Colon (tissue), 2 donors: Measurements from ENCODE around the gene KCNJ4.
"Not testable (repeated sequence)": the region's sequence is repeated elsewhere in the genome, so short reads cannot be mapped to it uniquely, and the experiment has no call there.

Experiments used
- FAIRE-seq: peaks from 2 replicates; lab custom pipeline; 2012; peaks lifted over from hg19 to GRCh38; lab: Jason Lieb, UNC
- donor health status: control.
- donor health status: control.

Gene KCNJ4

DNA sequence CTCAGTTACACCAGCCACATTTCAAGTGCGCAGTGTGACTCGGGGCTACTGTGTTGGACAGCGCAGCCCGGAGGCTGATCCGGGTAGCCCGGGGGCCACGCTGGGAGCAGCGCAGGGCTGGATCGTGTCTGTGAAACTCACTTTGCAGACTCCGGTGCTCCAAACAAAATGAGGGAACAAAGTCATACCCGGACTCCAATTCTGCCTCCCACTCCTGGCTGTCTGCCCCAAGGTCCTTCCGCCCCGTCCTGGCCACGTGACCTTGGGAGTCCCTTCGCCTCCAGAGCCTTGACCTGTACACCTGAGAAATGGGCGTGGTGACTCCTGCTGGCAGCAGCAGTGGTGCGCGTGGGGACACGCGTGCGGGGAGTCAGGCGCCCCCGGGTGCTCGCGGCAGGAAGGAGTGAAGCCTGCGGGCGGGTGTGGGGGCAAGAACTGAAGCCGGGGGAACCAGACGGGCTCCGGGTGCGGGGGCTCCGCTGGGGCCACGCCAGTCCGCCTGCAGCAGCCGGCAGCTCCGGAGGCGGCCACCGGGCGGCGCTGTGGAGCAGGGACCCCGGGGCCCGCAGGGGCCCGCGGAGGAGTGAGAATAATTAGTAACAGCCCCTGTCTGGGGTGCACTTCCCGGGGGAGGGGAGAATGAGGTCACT, 42.4 kb downstream of the KCNJ4 start:
- no peak for FAIRE-seq

DNA sequence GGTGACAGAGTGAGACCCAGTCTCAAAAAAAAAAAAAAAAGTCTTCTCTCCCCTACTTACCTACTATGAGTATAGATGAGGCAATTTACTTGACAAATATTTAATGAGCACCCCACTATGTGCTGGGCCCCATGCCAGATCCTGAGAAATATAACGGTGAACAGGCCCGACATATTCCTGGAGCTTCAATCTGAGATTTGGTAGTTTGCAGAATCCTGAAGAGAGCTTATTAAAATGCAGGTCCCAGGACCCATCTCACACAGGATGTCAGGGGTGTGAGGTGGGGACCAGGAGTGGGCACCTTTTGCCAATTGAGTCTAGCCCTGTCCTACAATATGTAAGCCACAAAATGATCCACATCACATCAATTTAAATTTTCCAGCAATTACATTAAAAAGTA, 44.0 kb downstream of the KCNJ4 start:
- FAIRE-seq: no peak

DNA sequence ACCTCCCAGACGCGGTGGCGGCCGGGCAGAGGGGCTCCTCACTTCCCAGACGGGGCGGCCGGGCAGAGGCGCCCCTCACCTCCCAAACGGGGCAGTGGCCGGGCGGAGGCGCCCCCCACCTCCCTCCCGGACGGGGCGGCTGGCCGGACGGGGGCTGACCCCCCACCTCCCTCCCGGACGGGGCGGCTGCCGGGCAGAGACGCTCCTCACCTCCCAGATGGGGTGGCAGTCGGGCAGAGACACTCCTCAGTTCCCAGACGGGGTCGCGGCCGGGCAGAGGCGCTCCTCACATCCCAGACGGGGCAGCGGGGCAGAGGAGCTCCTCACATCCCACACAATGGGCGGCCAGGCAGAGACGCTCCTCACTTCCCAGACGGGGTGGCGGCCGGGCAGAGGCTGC, 45.1 kb downstream of the KCNJ4 start:
- not testable (repeated sequence) for FAIRE-seq

DNA sequence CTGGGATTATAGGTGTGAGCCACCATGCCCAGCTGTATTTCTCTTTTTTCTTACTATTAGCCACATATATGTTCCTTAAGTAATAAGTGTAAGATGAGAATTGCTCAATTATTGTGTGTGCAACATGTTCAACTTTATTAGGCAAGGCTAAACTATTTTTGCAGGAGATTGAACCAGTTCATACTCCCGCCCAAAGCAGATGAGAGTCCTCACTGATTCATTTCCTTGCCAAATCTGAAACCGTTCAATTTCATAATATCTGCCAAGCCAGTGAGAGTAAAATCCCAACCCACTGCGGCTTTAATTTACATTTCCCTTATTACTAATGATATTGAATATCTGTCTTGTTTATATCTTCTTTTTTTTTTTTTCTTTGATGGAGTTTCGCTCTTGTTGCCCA, 48.4 kb downstream of the KCNJ4 start:
- FAIRE-seq: no peak

DNA sequence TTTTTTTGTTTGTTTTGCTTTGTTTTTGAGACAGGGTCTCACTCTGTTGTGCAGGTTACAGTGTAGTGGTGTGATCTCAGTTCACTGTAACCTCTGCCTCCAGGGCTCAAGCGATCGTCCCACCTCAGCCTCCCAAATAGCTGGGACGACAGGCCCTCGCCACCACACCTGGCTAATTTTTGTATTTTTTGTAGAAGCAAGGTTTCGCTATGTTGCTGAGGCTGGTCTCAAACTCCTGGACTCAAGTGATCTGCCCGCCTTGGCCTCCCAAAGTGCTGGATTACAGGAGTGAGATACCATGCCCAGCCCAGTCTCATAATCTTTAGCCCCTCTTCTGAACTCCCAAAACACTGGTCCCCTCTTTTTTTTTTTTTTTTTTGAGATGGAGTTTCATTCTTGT, 50.6 kb downstream of the KCNJ4 start:
- FAIRE-seq: no peak

DNA sequence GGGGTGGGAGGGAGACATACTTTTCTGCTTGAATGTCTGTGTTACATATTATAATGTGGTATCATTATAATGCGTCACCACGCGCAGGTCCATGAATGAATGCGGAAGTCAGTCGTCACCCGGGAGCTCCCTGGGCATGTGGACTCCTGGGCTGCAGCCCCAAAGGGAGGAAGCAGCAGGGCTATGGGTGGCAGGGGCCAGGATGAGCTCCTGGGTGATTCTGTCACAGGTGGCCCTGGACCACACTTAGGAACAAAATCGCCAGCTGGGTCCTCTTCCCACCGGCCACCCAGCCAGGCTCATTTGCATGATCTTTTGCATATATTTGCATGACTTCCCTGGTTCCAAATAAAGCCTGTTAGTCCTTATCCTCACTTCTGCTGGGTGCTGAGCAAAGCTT, 51.2 kb downstream of the KCNJ4 start:
- FAIRE-seq: no peak

DNA sequence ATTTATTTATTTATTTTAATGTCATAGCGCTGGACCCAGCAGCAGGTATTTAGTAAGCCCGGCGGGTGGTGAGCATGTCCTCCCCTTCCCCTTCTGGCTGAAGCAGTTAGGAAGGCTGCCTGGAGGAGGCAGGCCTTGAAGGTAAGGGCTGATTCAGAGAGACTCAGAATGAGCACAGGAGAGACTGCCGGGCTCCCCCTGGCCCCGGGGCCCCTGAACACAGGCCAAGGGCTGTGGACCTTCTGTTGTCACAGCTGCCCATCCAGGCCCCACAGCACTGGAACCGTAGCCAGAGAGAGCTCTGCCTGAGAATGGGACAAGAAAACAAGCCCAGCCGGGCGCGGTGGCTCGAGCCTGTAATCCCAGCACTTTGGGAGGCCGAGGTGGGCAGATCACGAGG, 52.8 kb downstream of the KCNJ4 start:
- no peak for FAIRE-seq

DNA sequence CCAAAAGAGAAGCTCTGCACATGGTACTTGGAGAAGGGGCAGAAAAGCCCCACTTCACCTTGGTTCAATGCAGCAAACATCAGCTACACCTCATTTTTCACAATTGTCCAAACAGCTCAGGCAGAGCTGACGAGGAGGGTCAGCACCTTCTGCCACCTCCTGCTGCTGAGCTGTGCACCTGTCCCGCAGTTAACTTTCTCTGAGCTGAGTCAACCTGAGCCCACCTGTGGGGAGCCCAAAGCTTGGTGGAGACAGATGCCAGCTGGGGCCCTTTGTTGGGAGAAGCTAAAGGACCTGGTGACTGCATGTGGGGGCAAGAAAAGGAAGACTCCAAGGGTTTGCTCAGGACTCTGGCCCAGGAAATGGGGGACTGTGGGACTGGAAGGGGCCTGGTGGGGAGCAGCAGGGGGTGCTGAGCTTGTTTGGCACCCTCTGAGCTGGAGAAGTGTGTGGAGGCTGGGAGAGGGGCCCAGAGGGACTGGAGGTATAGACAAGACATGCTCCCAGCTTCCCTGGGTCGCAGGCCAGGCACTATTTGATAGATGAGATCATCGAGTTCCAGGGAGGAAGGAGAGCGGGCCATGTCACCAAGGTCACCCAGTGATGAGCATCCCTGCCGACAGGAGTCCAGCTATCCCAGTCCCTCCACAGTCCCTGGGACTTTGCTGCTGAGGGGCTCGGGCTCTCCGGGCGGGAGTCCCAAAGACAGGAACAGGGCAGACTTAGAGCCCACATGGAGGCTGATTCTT, 53.5 kb downstream of the KCNJ4 start:
- no peak for FAIRE-seq

DNA sequence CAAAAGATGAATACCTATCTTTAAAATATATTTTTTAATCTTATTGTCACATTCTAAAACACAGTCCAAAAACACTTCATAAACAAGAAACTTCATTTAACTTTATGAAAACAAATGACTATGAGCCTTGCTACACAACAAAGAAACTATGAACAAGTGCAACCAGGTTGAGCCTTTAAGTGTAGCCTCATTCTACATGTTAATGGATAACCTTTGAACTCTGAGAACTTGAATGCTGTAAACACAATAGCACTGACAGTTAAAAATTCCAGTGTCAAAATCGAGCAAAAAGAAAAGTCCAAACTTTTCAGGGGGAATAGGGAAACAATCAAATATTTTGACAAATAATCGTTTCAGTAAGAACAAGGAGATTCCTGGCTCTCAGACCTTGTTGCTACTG, 54.7 kb downstream of the KCNJ4 start:
- peak; percentile 78 for FAIRE-seq

DNA sequence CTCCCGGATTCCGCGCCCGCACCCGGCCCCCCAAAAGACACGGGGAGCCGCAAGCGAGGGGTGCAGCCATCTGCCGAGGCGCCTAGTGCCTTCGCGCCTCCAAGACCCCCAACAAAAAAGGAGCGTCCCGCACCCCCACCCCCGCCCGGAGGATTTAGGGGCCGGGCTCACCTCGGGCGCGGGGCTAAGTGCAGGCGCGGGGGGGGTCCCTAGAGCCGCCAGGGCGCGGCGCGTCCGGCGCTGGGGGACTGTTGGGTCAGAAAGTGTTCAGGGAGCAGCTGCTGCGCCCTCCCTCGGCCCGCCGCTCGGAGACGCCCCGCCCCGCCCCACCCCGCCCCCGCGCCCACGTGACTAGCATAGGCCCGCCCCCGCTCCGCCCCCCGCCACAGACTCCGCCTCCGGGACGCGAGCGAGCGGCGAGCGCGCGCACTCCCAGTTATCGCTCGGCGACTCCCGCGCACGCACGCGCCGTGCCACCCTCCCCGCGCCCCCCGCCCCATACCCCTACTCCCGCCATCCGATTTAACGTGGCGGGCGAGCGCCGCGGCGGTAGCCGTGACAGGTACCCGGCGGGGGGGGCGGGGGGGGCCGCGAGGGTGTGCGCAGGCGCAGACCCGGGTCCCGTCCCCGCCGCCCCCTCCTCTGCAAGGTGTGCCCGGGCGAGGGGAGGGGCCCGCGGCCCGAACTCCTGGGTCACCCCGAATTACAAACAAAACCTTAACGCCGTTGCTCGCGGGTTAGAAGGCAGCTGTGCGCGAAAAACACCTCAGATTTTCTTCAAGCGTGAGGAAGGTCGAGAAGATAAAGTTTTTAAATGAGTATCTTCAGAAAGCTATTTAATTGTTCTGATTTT, 56.2 kb downstream of the KCNJ4 start:
- no peak for FAIRE-seq

DNA sequence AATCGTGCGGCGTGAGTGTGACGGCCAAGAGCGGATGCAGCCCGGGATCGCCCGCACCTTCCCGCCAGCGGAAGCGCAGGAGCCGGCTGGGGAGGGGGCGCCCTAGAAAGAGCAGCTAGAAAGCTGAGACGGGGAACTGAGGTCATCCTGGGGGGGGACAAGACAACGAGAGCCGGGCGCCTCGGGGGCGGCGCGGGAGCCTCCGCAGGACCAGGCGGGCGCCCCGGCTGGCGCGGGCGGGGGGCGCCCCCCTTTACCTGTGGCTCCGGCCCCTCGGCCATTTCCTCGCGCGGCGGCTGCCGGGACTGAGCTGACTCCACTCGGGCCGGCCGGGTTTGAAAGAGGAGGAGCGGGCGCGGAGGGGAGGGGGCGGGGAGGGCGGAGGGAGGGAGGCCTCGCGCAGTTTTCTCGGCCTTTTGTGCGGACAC, 56.8 kb downstream of the KCNJ4 start:
- FAIRE-seq: not testable (repeated sequence)

DNA sequence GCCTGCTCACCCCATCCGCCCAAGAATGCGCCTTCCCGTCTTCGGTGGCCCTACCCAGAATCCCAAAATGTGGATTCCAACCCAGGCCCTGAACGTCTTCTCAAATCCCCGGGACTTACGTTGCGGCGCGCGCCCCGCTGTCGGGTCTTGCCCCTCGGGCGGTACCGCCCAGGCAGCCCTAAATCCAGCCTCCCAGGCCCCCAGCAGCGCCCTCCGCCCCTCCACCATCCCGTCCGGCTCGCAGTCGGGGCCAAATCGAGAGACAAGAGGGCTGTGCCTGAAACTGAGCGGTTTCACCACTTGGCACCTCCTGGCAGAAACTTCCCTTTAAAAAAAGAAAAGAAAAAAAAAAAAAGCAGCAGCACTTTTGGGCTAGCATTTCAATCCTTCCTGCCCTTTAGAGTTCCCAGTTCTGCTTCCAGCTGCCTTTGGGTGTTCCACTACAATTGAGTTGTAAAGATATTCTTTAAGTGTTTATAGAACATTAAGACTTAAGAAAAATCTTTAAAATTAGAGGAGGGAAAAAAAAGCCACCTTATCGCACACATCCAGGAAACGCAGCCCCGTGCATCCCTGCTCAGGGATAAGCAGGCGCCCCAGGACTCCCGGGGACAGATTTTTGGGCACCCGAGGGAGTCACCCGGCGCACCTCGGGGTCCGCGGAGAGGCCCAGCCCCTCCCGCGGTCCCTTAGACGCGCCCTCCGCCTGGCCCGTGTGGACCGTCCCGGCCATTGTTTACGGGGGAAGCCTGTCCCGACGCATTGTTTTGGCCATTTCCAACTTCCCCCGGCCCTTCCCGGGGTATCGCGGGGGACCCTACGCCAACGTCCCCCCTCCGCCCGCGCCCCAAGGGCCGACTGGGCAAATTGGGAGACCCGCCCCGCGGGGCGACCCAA, 57.6 kb downstream of the KCNJ4 start:
- FAIRE-seq: no peak

DNA sequence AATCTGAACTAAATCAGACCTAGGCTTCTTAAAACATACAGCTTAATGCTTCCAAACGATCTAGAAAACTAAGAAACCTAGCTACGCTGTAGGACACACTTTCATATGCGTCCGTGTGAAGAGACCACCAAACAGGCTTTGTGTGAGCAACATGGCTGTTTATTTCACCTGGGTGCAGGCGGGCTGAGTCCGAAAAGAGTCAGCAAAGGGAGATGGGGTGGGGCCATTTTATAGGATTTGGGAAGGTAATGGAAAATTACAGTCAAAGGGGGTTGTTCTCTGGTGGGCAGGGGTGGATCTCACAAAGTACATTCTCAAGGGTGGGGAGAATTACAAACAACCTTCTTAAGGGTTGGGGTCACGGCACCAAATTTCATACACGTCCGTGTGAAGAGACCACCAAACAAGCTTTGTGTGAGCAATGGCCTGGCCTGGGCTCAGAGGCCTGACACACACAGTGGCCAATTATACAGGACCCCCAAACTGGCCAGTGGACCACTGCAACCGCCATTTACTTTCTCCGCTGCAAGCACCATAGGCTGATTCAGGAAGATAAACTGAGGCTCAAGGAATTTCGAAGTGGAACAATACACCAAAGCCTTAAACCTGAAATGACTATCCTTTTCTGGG, 58.4 kb downstream of the KCNJ4 start:
- FAIRE-seq: not testable (repeated sequence)

DNA sequence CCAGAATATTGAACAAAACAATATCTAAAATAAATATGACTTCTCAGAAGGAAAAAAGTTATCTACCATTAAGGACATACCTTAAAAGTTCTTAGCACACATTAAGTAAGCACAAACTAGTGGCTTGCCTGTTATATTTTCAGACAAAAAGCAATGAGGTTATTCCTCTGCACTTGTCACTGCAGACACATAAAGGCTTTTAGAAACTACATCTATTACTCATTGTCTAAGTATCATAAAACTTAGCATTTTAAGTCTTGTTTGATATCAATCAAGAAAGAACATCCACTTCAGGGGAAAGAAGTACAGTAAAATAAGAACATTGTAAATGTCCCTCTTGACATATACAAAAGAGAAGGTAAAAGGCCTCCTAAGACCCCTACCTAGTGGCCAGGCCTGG, 59.1 kb downstream of the KCNJ4 start:
- FAIRE-seq: not testable (repeated sequence)

DNA sequence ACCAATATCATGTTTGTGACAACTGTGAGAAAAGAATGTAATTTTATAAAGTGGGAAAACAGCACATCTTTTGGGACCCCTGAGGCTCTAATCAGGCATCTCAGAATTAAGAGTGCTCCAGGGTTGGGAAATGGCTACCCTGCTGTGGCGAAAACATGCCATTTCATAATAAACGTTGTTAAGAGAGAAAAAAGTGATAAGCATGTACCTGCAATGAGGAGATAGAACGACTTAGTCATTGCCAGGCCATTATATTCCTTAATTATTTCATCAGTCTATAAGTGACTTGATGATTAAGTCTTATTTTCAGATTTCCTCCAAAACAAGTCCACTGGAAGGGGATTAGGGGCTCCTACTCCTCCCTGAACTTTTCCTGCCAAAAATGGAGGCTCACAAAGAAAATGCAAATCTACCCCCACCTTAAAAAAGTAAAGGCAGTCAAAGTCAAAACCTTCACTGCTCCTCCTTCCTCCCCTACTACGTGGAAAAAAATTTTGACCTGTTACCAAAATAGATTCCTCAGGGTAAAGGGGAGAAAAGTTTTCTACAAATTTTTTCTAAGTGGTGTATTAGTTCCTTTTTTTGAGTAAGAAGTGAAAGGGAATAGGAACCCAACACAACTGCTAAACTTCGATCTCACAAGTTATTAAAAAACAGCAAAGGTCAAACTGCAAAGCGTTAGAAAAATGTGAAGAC, 59.9 kb downstream of the KCNJ4 start:
- FAIRE-seq: not testable (repeated sequence)

DNA sequence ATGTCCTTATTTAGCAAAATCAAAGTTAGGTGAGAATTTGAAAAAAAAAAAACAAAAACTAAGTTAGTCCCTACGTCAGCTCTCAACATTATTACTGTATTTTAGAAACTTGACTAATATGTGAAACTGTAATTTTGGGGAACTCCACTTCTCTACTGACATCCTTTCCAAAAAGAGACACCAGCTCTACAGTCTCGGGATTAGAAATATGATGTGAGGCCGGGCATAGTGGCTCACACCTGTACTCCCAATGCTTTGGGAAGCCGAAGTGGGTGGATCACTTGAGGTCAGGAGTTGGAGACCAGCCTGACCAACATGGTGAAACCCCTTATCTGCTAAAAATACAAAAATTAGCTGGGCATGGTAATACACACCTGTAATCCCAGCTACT, 65.6 kb downstream of the KCNJ4 start:
- FAIRE-seq: not testable (repeated sequence)

DNA sequence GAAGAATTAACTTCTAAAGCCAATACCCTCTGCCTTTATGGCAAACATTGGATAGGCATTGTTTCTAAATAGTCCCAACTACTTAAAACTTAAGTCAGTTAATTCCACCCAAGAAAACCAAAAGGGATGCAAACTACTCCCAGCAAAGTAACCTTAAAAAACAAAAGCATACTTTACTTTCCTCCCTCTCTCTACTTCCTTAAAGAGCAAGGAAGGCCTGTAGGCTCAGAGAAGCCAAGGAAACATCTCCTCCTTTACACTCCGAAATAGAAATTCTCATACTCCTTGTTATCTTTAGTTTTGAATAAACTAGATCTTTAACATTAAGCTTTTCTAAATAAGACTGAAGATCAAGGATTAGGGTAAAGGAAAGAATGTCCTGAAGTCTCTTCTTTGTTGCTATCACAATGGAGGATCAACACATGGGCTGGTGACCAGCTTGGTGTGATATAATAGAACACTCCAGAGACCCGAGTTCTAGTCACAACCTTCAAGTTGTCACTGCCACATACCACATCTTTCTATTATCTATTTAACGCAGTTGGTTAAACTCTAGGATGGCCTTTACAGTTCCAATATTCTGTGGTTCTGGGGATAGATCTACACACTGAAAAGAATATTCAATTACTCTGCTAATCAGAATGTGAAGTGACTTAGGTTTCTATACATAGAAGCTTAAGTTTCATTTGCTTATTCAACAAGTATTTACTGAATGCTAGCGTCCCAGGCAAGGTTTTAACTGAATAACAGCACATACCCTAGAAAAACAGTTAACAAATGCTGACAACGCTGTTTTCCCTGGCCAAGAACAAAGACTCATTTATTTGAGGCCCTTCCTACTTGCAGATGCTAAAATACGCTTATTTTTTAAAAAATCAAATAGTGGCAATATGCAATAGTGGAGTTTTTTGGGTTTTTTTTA, 66.2 kb downstream of the KCNJ4 start:
- FAIRE-seq: peak; percentile 21

DNA sequence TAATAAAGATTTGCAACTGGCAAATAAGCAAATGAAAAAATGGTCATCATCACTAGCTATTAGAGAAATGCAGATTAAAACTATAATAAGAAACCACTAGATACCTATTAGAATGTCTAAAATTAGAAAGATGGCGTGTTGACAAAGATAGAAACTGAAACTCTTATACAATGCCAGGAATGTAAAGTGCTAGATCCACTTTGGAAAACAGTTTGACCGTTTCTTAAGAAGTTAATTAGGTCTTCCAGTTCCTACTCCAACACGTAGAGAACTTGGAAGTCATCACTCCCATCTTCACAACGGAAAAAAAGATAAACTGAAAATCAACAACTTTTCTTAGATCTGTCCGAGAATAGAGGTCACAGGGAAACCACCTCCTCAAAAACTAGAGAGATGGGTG, 68.1 kb downstream of the KCNJ4 start:
- not testable (repeated sequence) for FAIRE-seq

DNA sequence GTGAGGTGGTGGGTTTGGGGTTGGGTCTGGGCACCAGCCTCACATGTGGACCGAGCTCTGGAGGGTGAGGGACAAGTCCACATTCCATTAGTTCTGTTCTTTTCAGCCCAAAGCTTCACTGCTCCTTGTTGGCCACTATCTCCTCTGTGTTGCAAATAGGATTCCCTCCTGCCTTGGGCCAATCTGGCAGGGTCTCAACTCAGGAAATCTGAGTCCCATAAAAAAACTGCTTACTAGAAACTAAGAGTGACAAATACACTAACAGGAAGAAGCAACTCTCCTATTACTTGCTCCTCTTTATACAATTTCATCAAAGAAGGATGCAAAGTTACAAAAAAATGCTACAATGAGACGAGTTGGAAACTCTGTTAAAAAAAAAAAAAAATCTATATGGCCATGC, 71.6 kb downstream of the KCNJ4 start:
- no peak for FAIRE-seq

DNA sequence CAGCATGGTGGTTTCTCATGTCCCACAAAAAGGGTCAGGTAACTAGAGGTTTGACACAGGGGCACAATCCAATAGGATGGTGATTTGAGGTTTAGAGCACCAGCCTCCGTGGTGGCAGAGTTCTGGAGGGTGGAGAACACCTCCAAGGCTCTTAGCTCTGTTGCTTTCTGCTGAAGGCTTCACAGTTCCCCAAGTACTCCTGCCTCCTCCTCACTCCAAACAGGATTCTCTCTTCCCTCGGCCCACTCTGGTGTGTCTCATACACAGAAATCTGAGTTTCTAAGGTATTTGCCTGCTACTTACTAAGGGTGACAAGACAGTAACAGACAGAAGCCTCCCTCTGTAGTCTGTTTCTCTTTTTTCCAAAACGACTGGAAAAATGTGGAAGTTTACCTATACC, 73.6 kb downstream of the KCNJ4 start:
- not testable (repeated sequence) for FAIRE-seq
